ENCODE measurements around the gene DDAH1.

The DDAH1 gene

GRCh38 chr1:85326336-85326735 lies 138.6 kb downstream of the DDAH1 start:
- TF ChIP-seq, protein P1, sequence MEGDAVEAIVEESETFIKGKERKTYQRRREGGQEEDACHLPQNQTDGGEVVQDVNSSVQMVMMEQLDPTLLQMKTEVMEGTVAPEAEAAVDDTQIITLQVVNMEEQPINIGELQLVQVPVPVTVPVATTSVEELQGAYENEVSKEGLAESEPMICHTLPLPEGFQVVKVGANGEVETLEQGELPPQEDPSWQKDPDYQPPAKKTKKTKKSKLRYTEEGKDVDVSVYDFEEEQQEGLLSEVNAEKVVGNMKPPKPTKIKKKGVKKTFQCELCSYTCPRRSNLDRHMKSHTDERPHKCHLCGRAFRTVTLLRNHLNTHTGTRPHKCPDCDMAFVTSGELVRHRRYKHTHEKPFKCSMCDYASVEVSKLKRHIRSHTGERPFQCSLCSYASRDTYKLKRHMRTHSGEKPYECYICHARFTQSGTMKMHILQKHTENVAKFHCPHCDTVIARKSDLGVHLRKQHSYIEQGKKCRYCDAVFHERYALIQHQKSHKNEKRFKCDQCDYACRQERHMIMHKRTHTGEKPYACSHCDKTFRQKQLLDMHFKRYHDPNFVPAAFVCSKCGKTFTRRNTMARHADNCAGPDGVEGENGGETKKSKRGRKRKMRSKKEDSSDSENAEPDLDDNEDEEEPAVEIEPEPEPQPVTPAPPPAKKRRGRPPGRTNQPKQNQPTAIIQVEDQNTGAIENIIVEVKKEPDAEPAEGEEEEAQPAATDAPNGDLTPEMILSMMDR (conservative IDR thresholded peaks at IDR 0.05; ENCODE audit: low read depth, low read length) = no peak
- H3K4me3 ChIP-seq (ENCODE audit: low read length) = no peak overlapping the region
- no peak for DNase-seq (ENCODE audit: low read depth)

DNA sequence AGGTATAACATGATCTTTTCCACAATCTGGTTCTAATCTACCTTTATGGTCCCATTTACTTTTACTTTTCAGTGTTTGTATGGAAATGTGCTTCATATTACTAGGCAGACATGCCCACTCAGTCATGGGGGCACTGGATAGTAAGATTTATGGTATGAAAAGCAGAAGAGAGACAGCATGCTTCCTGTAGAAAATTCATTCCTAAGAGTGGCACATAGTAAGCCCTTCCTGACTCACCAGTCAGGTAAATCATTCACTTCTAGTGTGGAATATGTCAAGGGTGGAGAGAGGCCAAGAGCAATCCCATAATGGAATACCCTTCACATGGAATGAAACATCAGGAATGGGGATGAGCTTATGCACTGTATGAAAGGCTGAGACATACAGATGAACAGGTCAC lies 139.0 kb downstream of the DDAH1 start:
- TF ChIP-seq, protein P1 (conservative IDR thresholded peaks at IDR 0.05; ENCODE audit: low read depth, low read length) = no peak
- no peak for DNase-seq (ENCODE audit: low read depth)
- no peak overlapping the region for H3K4me3 ChIP-seq (ENCODE audit: low read length)

DNA sequence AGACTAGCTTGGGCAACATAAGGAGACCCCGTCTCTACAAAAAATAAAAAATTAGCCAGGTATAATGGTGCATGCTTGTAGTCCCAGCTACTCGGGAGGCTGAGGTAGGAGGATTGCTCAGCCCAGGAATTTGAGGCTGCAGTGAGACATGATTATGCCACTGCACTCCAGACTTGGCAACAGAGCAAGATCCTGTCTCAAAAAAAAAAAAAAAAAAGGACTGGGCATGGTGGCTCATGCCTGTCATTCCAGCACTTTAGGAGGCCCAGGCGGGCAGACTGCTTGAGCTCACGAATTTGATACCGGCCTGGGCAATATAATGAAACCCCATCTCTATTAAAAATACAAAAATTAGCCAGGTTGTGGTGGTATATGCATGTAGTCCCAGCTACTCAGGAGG lies 141.2 kb downstream of the DDAH1 start:
- no peak for DNase-seq (ENCODE audit: low read depth)
- no peak overlapping the region for H3K4me3 ChIP-seq (ENCODE audit: low read length)
- TF ChIP-seq, protein P1 (conservative IDR thresholded peaks at IDR 0.05; ENCODE audit: low read depth, low read length) = no peak

GRCh38 chr1:85322655-85323054 lies 142.3 kb downstream of the DDAH1 start:
- no peak overlapping the region for H3K4me3 ChIP-seq (ENCODE audit: low read length)
- TF ChIP-seq, protein P1 (conservative IDR thresholded peaks at IDR 0.05; ENCODE audit: low read depth, low read length) = no peak
- no peak for DNase-seq (ENCODE audit: low read depth)

- no peak overlapping the region for H3K4me3 ChIP-seq (ENCODE audit: low read length)
- TF ChIP-seq, protein P1 (conservative IDR thresholded peaks at IDR 0.05; ENCODE audit: low read depth, low read length) = no peak
- DNase-seq (ENCODE audit: low read depth) = no peak
Measured at GRCh38 chr1:85321237-85321964, 143.6 kb downstream of the DDAH1 start.

GRCh38 chr1:85320371-85321131 lies 144.4 kb downstream of the DDAH1 start:
- H3K4me3 ChIP-seq (ENCODE audit: low read length) = no peak overlapping the region
- peak; percentile 57 for DNase-seq (ENCODE audit: low read depth)
- TF ChIP-seq, protein P1 (conservative IDR thresholded peaks at IDR 0.05; ENCODE audit: low read depth, low read length) = no peak

DNA sequence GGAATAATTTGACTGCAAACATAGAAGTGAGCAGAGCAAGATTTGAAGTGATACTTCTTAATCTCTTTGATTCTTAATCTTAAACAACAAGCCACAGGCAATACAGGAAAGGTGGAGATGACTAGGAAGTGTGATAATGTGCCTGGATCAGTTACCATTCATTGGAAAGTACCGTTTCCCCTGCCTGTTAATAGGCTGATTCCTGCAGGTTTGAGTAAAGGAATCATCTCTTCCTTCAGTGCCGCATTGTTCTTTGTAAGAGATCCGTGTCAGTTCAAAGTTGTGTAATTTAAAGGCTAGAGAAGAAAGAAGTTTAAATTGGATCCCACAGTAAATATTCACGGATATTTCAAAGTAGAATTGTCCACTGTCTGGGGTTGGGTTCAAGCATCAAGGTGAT lies 145.0 kb downstream of the DDAH1 start:
- DNase-seq (ENCODE audit: low read depth) = no peak
- TF ChIP-seq, protein P1 (conservative IDR thresholded peaks at IDR 0.05; ENCODE audit: low read depth, low read length) = no peak
- no peak overlapping the region for H3K4me3 ChIP-seq (ENCODE audit: low read length)
